HL-60 (cell line): ENCODE results near the gene HEMK1.

ENCODE experiments used
- CTCF ChIP-seq: IDR thresholded peaks from one replicate; pipeline ENCODE4 v1.5.1; 2011; ENCODE audit warnings: low read length, control low read depth, inconsistent platforms; ENCODE audit not compliant: insufficient read depth
- POLR2AphosphoS5 ChIP-seq: IDR thresholded peaks from 2 replicates; pipeline ENCODE4 v1.6.1; 2012; ENCODE audit warnings: low read depth

- TF ChIP-seq CTCF: peak; percentile 49
- no peak for TF ChIP-seq POLR2AphosphoS5
Observed at GRCh38 chr3:50550079-50550736, 19.1 kb upstream of the HEMK1 start.
